Activated CD4-positive, alpha-beta T cell treated with anti-CD3 and anti-CD28 coated beads, Interleukin-2, amount 50 U/mL, for 24 hours (primary cell): ENCODE data around the gene FBN3.
"Not testable (repeated sequence)": the region's sequence is repeated elsewhere in the genome, so short reads cannot be mapped to it uniquely, and the experiment has no call there.

ENCODE experiments used
- DNase-seq, 2 donors: peaks; one replicate each; pipeline ENCODE4 v3.0.0-alpha.2; 2020; ENCODE audit warnings: low read depth in 1 of 2, low spot score in 1 of 2

FBN3 gene

DNA sequence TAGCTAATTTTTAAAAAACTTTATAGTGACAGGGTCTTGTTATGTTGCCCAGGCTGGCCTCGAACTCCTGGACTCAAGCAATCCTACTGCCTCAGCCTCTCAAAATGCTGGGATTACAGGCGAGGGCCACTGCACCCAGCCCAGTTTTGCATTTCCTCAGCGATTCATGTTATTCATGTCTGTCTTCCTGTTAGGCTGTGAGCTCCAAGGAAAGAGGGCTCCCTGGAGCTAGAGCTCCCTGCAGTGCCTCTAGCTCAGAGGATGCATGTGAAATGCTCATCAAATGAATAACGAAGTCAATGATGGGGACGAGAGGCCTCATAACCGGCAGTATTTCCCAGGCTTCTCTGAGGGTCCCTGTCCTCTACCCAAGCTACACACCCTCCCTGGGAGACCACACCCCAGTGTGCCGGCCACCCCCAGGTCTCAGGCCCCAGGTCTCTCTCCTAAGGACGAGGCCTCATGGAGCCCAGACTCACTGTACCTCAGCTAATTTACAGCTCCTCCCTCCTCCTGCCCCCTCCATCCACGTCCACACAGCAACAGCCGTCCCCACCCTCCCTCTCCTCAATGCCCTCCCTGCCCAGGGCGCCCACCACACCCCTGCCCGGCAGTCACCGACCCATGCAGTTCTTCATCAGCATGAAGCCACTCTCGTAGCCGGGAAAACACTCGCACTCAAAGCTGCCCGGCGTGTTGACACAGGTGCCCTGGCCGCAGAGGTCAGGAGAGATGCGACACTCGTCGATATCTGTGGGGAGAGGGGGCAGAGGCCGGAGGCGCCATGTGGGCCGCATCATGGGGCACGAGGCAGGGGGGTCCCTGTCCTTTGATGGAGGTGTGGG, 28.5 kb downstream of the FBN3 start:
- DNase-seq: no peak

DNA sequence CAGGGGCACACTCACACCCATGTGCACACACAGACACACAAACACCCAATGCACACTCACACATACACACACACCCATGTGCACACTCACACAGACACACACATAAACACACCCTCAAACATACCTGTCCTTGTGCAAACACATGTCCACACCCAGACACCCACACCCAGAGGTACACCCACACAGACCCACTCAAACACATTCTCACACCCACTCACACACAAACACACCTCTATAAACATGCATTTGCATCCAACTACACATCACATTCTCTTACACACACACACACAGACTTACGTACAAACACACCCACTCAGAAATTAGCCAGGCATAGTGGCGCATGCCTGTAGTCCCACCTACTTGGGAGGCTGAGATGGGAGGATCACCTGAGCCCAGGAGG, 31.4 kb downstream of the FBN3 start:
- DNase-seq: no peak

DNA sequence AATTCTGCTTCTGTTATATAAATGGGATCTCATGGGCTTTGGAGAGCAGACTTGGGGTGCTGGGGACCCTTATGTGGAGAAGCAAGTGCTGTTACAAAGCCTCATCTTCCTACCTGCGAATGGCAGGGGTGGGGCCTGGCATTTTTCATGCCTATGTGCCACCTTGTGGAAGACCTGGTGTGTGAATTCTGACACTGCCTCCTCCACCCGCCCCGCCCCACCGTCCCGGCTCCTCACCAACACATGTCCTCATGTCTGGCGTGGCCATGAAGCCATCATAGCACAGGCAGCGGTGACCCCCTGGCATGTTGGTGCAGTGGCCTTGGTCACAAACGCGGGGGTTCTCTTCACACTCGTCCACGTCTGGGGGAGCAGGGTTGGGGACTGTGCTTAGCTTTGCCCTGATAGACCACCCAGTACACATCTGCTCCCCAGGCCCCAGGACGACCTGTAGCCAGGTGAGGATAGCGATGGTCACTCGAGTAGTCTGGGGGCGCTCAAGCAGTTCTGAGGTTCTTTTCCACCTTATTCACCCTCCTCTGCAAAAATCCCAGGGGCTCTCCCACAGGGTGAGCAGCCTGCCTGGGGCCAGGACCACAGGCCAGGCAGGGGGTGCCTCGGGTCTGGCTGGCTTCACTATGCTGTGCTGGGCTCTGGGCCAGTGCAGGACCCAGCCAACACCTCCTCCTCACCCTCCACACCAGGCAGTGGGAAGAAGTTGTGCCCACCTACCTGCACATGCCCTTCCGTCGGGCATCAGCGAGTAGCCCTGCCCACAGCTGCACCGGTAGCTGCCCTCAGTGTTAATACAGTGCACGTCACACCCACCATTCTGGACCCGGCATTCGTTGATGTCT, 32.7 kb downstream of the FBN3 start:
- DNase-seq: no peak

- no peak for DNase-seq
Observed at GRCh38 chr19:8115805-8116396, 33.5 kb downstream of the FBN3 start.

- no peak for DNase-seq
Observed at GRCh38 chr19:8113017-8113416, 36.4 kb downstream of the FBN3 start.

GRCh38 chr19:8111376-8111775, 38.0 kb downstream of the FBN3 start:
- no peak for DNase-seq

DNA sequence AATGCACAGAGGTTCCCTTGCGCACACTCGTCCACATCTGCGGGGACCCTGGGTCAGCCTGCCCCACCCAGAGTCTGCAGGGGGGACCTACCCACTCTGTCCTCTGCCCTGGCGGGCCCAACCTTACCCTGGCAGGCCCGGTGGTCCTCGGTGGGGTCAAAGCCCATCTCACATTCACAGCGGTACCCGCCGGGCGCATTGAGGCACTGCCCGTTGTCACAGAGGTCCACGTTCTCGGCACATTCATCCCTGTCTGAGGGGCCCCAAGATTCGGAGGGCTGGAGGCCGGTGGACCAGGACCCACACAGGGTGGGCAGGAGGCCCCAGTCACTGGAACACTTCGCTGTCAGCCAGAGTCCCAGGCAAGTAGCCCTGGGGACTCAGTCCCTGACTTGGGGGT, 38.5 kb downstream of the FBN3 start:
- DNase-seq: no peak

GRCh38 chr19:8109890-8110662, 39.3 kb downstream of the FBN3 start:
- no peak for DNase-seq

DNA sequence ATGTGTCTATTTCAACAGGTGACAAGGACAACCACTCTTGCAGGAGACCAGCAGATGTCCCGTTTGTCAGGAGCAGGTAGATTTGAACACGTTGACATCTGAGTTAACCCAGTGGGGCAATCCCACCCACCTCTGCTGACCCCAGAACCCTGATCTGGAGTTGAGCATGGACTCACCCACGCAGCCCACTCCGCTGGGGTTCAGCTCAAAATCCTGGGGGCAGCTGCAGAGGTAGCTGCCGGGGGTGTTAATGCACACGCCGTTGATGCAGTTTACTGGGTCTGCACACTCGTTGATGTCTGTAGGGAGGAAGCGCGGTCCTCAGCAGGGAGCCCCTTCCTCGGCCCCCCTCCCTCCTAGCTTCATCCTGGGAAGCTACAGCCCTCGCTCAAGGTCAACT, 39.9 kb downstream of the FBN3 start:
- no peak for DNase-seq

DNA sequence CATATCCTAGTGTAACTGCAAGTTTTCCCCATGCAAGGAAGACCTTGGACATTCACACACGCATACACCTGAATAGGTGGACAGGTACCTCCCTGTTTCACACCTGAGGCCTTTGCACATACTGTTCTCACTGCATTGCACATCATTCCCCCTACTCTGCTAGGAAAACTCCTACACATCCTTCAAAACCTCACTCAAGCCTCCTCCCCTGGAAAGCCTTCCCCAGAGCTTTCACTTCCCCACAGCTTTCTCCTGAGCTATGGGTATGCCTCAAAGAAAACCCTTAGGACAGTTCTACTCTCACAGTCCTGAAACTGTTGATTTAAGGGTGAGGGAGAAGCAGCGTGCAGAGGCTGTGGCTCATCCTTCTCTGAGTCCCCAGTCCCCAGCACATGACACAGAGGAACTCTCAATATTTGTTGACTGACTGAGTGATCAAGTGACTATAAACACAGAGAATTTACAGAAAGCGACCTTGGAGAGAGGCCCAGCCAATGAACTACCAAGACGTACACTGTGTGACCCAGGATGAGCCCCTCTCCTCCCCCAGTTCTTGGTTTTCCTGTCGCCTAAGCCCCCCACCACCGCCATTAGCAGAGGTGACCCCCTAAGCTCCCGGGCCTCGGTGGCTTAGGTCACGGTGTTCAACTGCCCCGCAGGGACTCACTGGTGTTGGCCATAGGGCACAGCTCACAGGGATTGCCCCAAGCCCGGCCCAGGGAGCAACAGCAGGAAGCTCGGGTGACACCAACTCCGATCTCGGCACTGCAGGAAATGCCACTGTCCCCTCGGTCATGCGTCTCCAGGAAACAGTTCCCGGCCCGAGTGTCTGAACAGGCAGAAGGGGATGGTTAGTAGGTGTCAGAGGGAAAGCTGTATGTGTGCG, 40.6 kb downstream of the FBN3 start:
- no peak for DNase-seq

DNA sequence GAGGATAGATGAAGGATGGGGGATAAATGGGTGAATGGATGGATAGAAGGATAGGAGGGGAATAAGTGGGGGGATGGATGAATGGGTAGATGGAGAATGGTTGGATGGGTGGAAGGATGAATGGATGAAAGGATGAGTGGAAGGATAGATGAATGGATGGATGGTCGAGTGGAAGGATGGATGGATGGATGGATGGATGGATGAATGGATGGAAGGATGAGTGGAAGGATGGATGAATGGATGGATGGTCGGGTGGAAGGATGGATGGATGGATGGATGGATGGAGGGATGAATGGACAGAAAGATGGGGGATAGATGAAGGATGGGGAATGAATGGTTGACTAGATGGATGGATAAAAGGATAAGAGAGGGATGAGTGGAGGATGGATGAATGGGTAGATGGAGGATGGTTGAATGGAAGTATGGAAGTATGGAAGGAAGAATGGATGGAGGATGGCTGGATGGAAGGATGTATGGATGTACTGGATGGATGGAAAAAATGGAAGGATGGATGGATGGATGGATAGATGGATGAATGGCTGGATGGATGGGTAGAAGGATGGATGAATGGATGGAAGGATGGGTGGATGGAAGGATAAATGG, 42.0 kb downstream of the FBN3 start:
- no peak for DNase-seq

DNA sequence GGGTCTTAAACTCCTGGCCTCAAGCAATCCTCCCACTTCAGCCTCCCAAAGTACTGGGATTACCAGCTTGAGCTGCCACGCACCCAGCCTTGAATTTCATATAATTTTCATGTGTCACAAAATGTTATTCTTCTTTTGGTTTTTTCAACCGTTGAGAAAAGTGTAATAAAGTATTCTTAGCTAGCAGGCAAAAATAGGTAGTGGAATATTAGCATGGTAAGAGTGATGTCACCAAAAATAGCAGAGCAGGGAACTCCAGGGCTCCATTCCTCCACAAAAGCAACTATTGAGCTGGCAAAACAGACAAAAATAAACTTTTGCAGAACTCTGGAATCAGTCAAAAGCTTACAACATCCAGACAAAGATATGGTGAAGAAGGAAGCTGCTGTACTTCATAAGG, 43.9 kb downstream of the FBN3 start:
- no peak for DNase-seq

GRCh38 chr19:8101910-8102309, 47.5 kb downstream of the FBN3 start:
- not testable (repeated sequence) for DNase-seq

DNA sequence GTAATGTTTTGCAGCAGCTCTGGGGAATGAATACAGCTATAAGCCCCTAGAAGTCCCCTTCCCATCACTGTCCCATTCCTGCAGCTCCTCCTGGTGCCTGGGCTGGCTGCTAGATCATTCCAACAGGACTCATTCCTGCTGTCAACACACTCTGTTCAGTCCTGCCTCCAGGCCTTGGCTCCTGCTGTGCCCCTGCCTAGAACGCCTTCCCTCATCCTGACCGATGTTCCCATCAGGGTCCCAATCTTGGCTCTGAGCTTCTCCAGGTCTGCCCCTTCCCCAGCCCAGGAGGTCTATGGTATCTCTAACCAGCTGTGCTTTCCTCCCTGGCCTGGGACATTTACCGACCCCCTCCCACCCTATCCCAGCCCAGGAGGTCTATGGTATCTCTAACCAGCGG, 48.1 kb downstream of the FBN3 start:
- no peak for DNase-seq

DNA sequence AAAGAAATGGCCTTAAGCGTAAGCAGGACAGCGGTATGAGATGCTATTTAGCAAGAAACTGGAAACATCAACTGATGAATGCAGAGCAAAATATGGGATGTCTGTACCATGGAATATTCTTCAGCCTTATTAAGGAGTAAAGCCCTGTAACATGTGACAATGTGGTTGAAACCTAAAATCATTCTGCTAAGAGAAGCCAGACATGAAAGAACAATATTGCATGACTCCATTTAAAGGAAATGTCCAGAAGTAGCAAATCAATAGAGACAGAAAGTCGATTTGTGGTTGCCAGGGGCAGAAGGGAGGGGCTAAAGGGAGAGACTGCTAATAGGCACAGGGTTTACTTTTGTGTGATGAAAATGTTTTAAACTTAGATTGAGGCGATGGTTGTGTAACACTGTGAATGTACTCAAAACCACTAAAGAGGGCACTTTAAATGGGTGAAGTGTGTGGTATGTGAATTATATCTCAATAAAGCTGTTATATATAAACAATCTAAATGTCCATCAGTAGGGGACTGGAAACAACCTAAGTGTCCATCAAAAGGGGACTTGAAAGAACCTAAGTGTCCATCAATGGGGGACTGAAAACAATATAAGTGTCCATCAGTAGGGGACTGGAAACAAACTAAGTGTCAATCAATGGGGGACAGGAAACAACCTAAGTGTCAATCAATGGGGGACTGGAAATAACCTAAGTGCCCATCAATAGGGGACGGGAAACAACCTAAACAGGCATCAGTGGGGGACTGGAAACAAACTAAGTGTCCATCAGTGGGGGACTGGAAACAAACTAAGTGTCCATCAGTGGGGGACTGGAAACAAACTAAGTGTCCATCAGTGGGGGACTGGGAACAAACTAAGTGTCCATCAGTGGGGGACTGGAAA, 51.5 kb downstream of the FBN3 start:
- no peak for DNase-seq

GRCh38 chr19:8097198-8097597, 52.2 kb downstream of the FBN3 start:
- DNase-seq: no peak

- DNase-seq: no peak
Observed at GRCh38 chr19:8096071-8096470, 53.3 kb downstream of the FBN3 start.

- DNase-seq: no peak
Observed at GRCh38 chr19:8095354-8095886, 54.0 kb downstream of the FBN3 start.

GRCh38 chr19:8094336-8094735, 55.1 kb downstream of the FBN3 start:
- DNase-seq: no peak
